ENCODE measurements around the gene KDELR1.
A peak's percentile ranks its signal among the peaks of the same experiment; 100 is the strongest.

KDELR1 gene

DNA sequence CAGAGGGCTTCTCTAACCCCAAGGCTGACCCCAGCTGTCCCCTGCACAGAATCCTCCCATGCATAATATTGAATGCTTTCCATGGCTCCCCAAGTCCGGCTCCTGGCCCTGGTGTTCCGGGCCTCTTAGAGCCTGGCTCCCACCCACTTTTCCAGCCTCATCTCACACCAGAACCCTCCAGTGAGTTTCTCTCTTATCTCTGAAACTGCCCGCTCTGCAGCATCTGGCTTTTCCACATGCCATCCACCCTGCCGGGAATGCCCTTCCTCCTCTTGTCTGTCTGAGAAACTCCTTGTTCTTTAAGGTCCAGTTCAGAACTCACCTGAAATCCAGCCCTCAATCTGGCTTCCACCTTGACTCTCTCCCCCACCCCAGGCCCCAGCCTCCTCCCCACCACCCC lies 20.4 kb downstream of the KDELR1 start:
- DNase-seq, result no peak

DNA sequence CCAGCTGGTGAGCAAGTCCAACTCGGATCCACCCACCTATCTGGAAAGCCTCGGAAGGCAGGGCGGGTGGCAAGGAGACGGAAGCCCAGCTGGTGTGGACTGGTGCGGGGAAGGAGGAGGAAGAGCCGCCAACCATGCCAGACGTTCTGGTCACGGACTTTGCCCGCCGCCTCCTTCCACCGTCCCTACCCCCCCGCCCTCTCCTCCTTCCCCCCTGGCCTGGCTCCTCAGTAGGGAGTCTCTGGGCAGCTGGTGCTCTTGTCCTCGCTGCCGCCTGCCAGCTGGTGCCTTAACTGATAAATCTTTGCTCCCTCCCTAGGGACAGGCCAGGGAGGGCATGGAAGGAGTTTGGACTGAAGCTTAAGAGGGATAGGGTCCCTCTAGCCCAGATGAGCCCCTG lies 22.4 kb downstream of the KDELR1 start:
- DNase-seq, result no peak

DNA sequence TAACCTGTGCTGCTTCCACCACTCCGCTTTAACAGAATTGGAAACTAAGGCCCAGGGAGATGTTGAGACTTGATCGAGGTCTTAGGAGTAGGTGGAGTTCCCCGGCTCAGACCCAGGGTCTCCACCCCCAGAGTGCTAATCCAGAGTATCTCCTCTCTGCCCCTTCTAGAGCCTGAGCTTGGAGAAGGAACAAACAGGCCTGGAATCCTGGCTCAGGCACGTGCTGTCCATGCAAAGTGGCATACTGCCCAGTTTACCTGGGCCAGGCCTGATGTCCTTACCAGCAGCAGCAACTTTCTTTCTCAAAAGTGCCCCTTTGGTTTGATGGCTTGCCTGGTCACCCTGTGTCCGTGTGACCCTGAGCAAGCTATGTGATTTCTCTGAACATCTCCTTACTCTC lies 23.5 kb downstream of the KDELR1 start:
- DNase-seq, result no peak

DNA sequence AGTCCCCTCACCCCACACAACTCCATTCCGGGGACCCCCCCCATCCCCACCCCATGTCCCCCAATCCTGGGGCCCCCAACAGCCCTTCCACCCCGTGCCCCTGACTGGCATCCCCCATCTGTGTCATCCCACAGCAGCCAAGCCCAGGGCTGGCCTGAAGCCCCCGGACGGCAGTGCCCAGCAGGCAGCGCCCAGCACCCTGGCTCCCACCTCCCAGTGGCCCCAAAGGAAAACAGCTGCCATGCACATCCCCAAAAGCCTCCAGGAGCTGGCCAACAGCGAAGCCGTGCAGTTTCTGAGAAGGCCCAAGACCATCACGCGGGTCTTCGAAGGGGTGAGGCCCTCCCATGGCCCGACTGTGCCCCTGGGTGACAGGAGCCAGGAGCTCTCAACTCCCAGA lies 25.7 kb downstream of the KDELR1 start:
- DNase-seq, result no peak

DNA sequence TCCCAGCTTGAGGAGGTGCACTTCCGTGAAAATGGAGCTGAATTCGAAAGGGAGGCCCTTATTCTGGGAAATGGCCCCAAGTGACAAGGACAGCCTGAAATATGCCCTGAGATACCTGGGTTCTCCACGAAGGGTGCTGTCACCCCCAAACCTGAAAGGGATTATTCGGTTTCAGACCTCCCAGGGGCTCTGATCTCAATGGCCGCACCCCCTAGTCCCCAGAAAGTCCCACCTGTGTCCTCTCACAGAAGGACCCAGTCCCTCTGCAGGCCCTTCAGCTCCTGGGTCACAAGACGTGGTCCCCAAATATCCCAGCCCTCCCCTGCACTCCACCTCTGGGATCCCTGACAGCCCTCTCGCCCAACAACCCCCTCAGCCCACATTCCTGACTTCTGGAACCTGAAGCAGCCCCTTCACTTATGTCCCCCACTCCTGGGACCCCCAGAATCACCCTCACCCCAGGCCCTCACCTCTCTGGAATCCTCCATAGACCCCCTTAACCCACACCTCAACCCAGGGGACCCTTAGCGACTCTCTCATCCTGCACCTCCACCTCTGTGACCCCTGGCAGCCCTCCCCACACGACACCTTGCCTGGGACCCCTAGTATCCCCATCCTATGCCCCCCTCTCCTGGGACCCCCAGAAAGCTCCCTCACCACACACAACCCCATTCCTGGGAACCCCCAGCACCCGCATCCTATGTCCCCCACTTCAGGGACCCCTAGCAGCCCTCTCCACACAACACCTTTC lies 26.6 kb downstream of the KDELR1 start:
- no peak for DNase-seq

DNA sequence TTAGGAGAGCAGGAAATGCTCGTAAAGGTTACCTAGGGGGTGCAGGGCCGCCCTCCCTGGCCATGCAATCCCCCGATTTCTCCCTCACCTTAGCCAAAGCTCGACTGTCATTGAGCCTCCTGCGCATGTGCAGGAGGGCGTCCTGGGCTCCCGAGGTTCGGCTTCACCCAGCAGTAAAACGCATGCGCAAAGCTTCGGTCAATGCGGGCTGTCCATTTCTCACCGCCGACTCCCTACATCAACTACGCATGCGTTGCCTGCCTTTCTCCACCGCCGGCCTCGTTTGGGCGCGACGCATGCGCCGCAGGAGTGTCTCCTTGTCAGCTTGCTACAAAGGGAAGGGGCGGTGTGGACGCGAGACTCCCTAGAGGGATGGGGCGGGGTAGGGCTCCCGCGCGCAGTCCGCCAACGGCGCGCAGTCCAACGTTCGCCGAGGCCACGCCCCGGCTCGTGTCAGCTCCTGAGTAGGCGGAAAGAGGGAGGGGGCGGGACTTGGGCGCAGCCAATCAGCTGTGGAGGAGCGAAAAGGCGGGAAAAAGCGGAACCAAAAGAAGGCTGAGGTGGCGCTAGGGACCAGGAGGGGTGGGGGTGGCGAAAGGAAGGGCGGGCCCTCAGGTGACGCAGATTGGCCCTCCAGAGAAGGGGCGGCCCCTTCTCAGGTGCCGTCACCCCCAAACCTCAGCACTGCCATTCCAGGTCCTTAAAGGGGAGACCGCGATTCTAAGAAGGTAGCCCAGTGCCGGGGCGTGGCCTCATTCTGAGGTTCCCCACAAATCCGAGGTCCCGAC lies 27.3 kb downstream of the KDELR1 start, which contains the start of the genes SYNGR4 and TMEM143:
TSS of gene SYNGR4 (plus strand) at position 558 of the 788 bp plus-strand sequence. CDS start 1,476 bp downstream, outside the sequence.
TSS of gene TMEM143 (minus strand) at position 131 of the 788 bp plus-strand sequence. CDS start at position 111, 20 bp downstream.
- peak; percentile 99 for DNase-seq

DNA sequence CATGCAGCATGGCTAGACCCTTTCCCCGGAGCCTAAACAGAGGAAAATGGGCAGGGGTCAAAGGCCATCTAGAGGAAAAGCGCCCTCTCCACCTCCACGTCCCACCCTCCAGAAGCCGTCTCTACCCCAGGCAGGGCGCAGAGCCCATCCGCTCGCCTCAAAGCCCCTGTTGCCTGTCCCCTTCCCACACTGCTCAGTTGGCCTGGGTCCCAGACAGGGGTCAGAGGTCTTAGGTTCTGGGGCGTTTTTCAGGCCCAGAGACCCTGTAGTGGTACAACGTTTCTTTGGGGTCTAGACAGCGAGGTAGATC lies 27.9 kb downstream of the KDELR1 start:
- no peak for DNase-seq

DNA sequence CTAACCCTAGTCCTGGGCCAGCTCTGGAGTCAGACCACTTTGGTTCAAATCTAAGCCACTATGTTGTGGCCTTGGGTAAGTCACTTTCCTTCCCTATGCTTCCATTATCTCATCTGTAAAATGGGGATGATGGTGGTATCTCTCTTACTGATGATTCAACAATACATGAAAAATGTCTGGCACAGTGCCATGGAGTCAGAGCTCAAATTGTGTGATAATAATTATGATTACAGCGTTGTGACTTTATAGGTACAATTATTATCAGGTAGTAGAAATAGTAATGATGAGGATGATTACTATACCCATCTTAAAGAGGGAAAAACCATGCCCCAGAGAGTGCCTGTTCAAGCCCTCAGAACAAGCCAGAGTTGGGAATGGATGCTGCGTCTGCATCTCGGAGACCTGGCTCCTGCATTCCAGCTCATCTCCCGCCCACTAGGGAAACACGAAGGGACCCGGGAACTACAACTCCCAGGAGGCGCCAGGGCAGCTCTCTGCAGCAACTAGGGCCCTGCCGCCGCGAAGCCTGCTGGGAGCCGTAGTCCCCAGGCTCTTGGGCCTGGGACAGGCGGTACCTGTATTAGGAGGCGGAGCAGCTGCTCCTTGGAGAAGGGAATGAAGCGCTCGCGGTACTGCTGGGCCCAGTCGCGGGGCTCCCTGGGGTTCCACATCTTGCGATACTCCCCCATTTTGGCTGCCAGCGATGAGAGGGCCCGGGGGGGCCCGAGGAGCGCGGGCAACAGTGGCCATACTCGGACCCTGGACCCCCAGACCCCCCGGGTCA lies 28.4 kb downstream of the KDELR1 start:
- peak; percentile 94 to 97 for DNase-seq

DNA sequence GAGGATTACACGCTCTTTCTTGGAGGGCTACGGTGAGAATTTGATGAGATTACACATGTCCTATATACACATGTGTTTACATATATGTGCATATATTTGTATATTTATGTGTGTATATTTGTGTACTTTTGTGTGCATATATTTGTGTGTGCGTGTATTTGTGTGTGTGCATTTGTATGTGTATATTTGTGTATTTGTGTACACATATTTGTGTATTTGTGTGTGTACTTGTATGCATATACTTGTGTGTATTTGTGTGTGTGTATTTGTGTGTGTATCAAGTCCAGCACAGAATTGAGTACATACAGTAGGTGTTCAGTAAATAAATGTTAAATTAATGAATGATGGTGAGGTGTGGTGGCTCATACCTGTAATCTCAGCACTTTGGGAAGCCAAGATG lies 29.4 kb downstream of the KDELR1 start:
- DNase-seq, result no peak

DNA sequence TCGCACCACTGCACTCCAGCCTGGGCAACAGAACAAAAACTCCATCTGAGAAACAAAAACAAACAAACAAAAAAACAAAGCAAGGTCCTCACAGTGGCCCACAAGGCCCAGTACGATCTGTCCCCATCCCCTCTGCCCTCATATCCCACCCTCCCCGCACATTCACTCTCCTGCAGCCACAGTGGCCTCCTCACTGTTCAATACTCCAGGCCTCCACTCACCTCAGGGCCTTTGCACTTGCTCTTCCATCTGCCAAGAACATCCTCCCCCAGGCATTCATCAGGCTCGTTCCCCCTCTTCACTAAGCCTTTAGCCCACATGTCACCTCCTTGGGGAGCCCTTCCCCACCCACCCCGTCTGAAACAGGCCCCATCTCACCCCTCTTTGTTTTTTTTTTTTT lies 32.2 kb downstream of the KDELR1 start:
- no peak for DNase-seq

DNA sequence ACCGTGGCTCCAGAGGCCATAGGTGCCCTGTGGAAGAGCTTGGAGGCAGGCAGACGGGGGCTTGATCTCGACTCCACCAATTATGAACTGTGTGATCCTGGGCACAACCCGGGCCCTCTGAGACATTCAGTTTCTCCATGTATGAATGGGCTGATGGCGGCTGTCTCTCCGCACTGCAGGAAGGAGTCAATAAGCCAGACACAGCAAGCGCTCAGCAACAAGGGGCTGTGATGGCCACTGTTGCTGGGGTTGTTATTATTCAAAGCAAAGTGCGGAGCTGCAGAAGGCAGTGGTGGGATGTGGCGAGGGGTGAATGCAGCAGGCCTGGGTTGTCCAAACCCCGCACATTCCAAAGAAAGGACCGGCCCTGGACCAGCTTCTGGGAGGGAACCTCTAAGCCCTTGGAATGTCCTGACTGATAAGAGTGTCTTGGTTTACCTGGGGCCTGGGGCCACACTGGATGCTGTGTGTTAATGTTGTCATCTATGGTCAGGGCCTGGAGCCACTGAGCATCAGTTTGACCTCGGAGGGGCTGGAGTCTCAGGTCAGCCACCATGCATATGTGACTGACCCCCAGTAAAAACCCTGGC lies 35.9 kb downstream of the KDELR1 start:
- DNase-seq, result no peak

DNA sequence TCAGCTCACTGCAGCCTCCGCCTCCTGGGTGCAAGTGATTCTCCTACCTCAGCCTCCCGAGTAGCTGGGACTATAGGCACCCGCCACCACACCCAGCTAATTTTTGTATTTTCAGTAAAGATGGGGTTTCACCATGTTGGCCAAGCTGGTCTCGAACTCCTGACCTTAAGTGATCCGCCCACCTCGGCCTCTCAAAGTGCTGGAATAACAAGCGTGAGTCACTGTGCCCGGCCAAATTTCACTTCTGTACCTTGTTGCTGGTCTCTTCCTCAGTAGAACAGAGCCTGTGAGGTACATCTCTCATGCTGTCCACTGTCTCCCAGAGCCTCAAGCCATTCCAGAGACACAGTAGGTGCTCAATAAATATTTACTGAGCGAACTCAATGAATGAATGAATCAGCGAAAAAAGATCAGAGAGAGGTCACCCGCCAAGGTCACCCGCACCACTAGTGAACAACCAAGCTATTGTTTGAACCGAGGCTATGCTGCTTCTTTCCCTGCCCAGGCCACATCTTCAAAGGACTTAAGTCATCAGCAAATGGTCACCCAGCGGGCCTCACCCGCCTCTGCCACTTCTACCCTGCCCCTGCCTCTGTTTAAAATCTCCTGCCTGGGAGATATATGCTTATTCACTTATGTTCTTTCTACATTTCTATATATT lies 36.9 kb downstream of the KDELR1 start:
- no peak for DNase-seq

DNA sequence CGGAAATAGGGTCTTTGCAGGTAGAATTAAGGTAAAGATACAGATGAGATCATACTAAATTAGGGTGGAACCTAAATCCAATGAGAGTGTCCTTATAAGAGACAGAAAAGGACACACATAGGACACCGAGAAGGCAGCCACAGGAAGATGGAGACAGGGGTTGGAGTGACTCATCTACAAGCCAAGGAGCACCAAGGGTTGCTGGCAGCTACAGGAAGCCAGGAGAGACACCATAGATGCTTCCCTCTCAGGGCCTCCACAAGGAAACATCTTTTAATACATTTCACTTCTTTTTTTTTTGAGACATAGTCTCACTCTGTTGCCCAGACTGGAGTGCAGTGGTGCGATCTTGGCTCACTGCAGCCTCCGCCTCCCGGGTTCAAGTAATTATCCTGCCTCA lies 37.7 kb downstream of the KDELR1 start:
- no peak for DNase-seq

DNA sequence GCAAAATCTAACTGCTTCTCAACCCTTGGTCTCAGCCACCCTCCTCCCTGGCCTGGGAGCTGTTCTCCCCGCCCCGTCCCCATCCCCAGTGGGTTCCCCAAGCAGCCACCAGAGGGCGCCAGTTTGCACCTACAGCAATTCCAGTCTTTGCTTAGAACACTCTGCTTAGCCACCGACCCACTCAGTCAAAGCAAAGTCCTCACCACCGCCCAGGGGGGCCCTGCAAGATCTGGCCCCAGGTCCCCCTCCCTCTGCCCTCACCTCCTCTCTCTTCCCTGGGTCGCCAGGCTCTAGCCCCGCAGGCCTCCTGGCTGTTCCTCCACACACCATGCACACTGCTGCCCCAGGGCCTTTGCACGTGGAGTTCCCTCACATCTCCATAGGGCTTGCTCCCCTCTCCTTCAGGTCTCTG lies 40.0 kb downstream of the KDELR1 start:
- peak; percentile 39 to 47 for DNase-seq

DNA sequence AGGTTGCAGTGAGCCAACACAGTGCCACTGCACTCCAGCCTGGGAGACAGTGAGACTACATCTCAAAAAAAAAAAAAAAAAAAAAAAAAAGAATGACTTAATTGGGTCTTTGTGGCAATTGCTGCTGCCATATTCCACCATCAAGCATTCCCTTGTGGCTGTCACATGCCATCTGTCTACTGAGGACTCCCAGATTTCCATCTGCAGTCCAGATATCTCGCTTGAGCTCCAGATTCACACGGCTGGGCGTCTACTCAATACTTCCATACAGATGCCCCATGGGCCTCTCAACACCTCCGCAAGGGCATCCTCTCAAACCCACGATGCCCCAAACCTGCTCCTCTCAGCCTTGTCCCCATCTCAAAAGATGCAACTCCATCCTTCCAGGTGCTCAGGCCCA lies 40.5 kb downstream of the KDELR1 start:
- no peak for DNase-seq

DNA sequence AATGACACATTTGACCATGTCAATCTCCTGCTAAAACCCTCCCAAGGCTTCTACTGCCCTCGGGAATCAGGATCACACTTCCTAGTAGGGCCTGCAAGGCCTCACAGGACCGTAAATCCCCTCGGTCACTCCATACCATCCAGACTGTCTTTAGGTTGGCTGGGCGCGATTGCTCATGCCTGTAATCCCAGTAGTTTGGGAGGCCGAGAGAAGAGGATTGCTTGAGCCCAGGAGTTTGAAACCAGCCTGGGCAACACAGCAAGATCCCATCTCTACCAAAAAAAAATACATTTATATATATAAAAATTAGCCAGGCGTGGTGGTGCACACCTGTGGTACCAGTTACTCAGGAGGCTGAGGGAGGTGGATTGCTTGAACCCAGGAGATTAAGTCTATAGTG lies 42.6 kb downstream of the KDELR1 start:
- no peak for DNase-seq

DNA sequence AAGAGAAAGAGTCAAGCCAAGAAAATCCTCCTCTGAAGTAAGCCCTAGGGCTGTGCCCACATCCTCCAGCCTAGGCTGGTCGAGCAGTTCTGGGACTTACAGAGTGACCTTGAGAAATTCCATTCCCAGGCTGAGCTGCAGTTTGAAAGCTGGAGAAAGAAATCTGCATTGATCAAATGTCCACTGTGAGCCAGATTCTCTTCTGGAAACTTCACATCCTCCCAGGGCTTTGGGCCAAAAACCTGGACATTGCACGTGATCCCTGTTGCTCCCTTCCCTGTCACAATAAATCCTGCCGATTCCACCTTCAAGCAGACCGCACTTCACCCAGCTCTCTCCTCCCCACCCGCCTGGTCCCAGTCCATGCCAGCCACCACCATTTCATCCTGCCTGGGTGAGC lies 43.3 kb downstream of the KDELR1 start:
- DNase-seq, result no peak

DNA sequence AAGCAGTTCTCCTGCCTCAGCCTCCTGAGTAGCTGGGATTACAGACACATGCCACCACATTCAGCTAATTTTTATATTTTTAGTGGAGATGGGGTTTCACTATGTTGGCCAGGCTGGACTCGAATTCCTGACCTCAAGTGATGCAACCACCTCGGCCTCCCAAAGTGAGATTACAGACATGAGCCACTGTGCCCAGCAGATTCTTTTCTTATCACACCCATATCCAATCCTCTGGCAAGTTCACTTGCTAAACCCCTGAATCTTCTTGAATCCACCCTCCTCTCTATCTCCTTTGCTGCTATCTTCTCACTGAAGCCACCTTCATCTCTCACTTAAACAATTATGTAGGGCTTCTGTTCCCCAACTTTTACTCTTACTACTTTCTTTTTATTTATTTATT lies 45.2 kb downstream of the KDELR1 start:
- DNase-seq, result no peak

DNA sequence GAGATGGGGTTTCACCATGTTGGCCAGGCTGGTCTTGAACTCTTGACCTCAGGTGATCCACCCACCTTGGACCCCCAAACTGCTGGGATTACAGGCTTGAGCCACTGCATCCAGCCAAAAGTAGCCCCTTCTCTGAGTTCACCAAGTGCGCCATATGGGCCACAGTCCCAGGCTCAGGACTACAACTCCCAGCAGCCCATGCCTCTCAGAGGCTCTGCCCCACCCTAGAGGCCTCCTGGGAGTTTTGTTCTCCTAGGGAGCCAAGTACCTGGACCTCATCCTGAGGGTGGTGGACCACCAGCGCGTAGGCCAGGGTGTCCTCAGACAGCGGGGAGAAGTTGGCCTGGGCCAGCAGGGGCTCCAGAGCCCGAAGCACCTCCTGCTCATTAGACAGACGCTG lies 46.5 kb downstream of the KDELR1 start:
- no peak for DNase-seq

DNA sequence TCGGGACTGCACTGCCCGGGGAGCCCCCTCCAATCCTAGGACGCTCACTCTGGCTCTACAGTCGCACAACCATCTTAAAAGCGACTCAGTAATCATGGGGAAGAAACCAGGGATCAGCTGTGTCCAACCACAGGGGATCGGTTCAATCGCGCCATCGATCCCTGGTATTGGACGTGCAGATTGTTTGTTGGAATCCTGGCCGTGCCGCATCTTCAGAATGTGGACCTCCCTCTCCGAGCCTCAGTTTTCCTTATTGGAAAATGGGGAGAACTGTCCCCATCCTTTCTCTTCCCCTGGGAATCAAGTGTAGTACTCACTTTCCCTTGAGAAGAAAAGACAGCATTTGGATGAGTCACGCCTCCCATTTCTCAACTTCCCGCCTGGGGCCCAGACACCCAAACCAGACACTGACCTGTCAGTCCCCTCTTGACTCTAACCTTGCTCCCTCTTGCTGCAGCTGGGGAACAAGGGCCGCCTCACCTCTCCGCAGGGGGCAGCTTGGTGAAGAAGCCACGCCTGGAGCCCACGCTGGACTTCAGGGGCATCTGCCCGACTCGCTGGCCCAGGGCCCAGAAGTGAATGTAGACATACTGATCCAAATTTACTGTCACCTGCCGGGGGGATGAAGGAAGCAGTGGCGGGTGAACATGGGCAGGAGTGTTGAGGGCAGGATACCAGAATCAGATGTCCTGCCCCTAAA lies 48.4 kb downstream of the KDELR1 start:
- DNase-seq, result no peak

DNA sequence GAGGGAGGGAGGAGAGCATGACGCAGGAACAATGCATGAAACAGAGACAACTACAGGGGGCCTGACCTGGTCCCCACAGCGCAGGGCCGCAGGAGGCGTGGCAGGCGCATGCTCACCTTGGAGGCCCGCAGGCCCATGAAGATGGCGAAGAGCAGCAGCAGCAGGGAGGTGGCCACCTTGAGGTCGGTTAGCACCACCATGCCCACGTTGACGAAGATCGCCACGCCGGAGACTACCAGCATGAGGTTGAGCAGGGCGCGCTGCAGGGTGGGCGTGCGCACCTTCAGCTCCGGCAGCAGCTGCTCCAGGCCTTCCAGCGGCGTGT lies 49.0 kb downstream of the KDELR1 start:
- DNase-seq, result no peak
